Brain microvascular endothelial cell (primary cell): Measurements from ENCODE around the gene ALDH4A1.

ENCODE experiments used
- DNase-seq: peaks from one replicate; pipeline ENCODE4 v3.0.0-alpha.2; 2020
- H3K27ac ChIP-seq: fragments of 250-450 bp; sonication (Bioruptor Pico); 2 replicates; pipeline ENCODE4 v1.5.1; 2020; ENCODE audit warnings: mild to moderate bottlenecking, moderate library complexity
- H3K27me3 ChIP-seq: fragments of 250-450 bp; sonication (Bioruptor Pico); replicated peaks from 2 replicates; pipeline ENCODE4 v1.5.1; 2020; ENCODE audit warnings: mild to moderate bottlenecking
- H3K36me3 ChIP-seq: fragments of 250-450 bp; sonication (Bioruptor Pico); replicated peaks from 2 replicates; pipeline ENCODE4 v1.5.1; 2020; ENCODE audit warnings: mild to moderate bottlenecking
- H3K4me3 ChIP-seq: 2 replicates; pipeline ENCODE4 v1.5.1; 2011; ENCODE audit warnings: low read depth, mild to moderate bottlenecking, control low read depth, low read length, moderate library complexity
- CTCF ChIP-seq: IDR thresholded peaks from 2 replicates; pipeline ENCODE4 v1.5.1; 2011; ENCODE audit warnings: low read depth, mild to moderate bottlenecking, moderate library complexity, low read length, control low read depth, inconsistent platforms; ENCODE audit errors: missing control alignments
- in situ Hi-C: cut with HindIII; loops from 2 replicates; pipeline ENCODE4 v1.10.0; 2017; ENCODE audit warnings: low sequenced_read_pairs, low pct_ligation_motif_present

The ALDH4A1 gene

GRCh38 chr1:18879215-18879790, 23.1 kb downstream of the ALDH4A1 start:
- DNase-seq = no peak
- in situ Hi-C loops = no loop called here
- Histone ChIP-seq H3K4me3 (no peak overlapping the region), H3K36me3 (no peaks in the 10 kb centered on the region), H3K27ac (no peak overlapping the region), H3K27me3 (no peaks in the 10 kb centered on the region)
- no peak for TF ChIP-seq CTCF

- in situ Hi-C loops = no loop called here
These were observed 23.7 kb downstream of the ALDH4A1 start for GRCh38 chr1:18878538-18879214.

GRCh38 chr1:18877282-18877681, 25.1 kb downstream of the ALDH4A1 start:
- no peaks in the 10 kb centered on the region for H3K36me3 ChIP-seq
- H3K4me3 ChIP-seq = no peak overlapping the region

More at GRCh38 chr1:18878538-18879214, 23.7 kb downstream of the ALDH4A1 start:
- DNase-seq = no peak
- H3K4me3 ChIP-seq = no peak overlapping the region
- H3K36me3 ChIP-seq = no peaks in the 10 kb centered on the region
- H3K27ac ChIP-seq = no peak overlapping the region
- no peak for TF ChIP-seq CTCF
- no peaks in the 10 kb centered on the region for H3K27me3 ChIP-seq

GRCh38 chr1:18876210-18876609, 26.1 kb downstream of the ALDH4A1 start:
- H3K27me3 ChIP-seq = no peaks in the 10 kb centered on the region
- no peaks in the 10 kb centered on the region for H3K36me3 ChIP-seq
- DNase-seq = no peak
- no peak overlapping the region for H3K4me3 ChIP-seq
- TF ChIP-seq CTCF = no peak
- in situ Hi-C loops = no loop called here
- no peak overlapping the region for H3K27ac ChIP-seq

More at GRCh38 chr1:18877282-18877681, 25.1 kb downstream of the ALDH4A1 start:
- no peak for DNase-seq
- TF ChIP-seq CTCF = no peak
- Histone ChIP-seq H3K27ac (no peak overlapping the region), H3K27me3 (no peaks in the 10 kb centered on the region)
- in situ Hi-C loops = no loop called here

- H3K36me3 ChIP-seq = no peaks in the 10 kb centered on the region
- no peak for DNase-seq
- no peak overlapping the region for H3K4me3 ChIP-seq
- in situ Hi-C loops = no loop called here
- no peak for TF ChIP-seq CTCF
- no peaks in the 10 kb centered on the region for H3K27me3 ChIP-seq
- H3K27ac ChIP-seq = no peak overlapping the region
These were observed 26.6 kb downstream of the ALDH4A1 start for GRCh38 chr1:18875796-18876128.
